Ishikawa (cell line): Measurements from ENCODE around the gene PTPRN2.

ENCODE experiments used
- CEBPB ChIP-seq: IDR thresholded peaks from 2 replicates; pipeline ENCODE4 v1.6.1; 2012
- CREB1 ChIP-seq: IDR thresholded peaks from 2 replicates; pipeline ENCODE4 v1.6.1; 2012; ENCODE audit warnings: low read depth
- EGR1 ChIP-seq: IDR thresholded peaks from 2 replicates; pipeline ENCODE4 v1.6.1; 2012
- EP300 ChIP-seq: IDR thresholded peaks from 2 replicates; pipeline ENCODE4 v1.6.1; 2012; ENCODE audit warnings: borderline replicate concordance
- FOXM1 ChIP-seq: IDR thresholded peaks from 2 replicates; pipeline ENCODE4 v1.6.1; 2012; ENCODE audit warnings: low read depth, borderline replicate concordance
- MAX ChIP-seq: IDR thresholded peaks from 2 replicates; pipeline ENCODE4 v1.6.1; 2012
- NFIC ChIP-seq: IDR thresholded peaks from 2 replicates; pipeline ENCODE4 v1.6.1; 2012
- RAD21 ChIP-seq: IDR thresholded peaks from 2 replicates; pipeline ENCODE4 v1.6.1; 2012; ENCODE audit warnings: low read depth
- REST ChIP-seq: IDR thresholded peaks from 2 replicates; pipeline ENCODE4 v1.6.1; 2012; ENCODE audit warnings: low read depth, mild to moderate bottlenecking
- TAF1 ChIP-seq: IDR thresholded peaks from 2 replicates; pipeline ENCODE4 v1.6.1; 2012; ENCODE audit warnings: low read depth, mild to moderate bottlenecking
- TCF12 ChIP-seq: IDR thresholded peaks from 2 replicates; pipeline ENCODE4 v1.6.1; 2012; ENCODE audit warnings: low read depth
- TEAD4 ChIP-seq: IDR thresholded peaks from 2 replicates; pipeline ENCODE4 v1.6.1; 2012
- USF1 ChIP-seq: IDR thresholded peaks from 2 replicates; pipeline ENCODE4 v1.6.1; 2012
- YY1 ChIP-seq: IDR thresholded peaks from 2 replicates; pipeline ENCODE4 v1.6.1; 2012; ENCODE audit warnings: low read depth
- ZBTB7A ChIP-seq: IDR thresholded peaks from 2 replicates; pipeline ENCODE4 v1.6.1; 2012; ENCODE audit warnings: low read depth

Gene PTPRN2

GRCh38 chr7:158295966-158296797 is 291.4 kb downstream of the PTPRN2 start:
- TF ChIP-seq TEAD4, result no peak
- no peak for TF ChIP-seq YY1
- no peak for TF ChIP-seq TCF12
- no peak for TF ChIP-seq EP300
- no peak for TF ChIP-seq TAF1
- TF ChIP-seq ZBTB7A, result no peak
- no peak for TF ChIP-seq CEBPB
- no peak for TF ChIP-seq NFIC
- no peak for TF ChIP-seq FOXM1

- TF ChIP-seq EGR1, result no peak
- TF ChIP-seq NFIC, result no peak
- no peak for TF ChIP-seq REST
- TF ChIP-seq CEBPB, result no peak
These were observed 294.7 kb downstream of the PTPRN2 start for GRCh38 chr7:158292948-158293347.

- TF ChIP-seq USF1 (no peak), NFIC (no peak), EP300 (no peak), YY1 (no peak), CEBPB (no peak), ZBTB7A (no peak), CREB1 (no peak)
These were observed 295.6 kb downstream of the PTPRN2 start for GRCh38 chr7:158291998-158292397.

GRCh38 chr7:158289761-158290523 is 297.7 kb downstream of the PTPRN2 start:
- no peak for TF ChIP-seq REST
- no peak for TF ChIP-seq EP300
- TF ChIP-seq CEBPB, result no peak
- TF ChIP-seq YY1, result no peak
- no peak for TF ChIP-seq FOXM1
- TF ChIP-seq TAF1, result no peak
- TF ChIP-seq NFIC, result no peak
- no peak for TF ChIP-seq CREB1
- no peak for TF ChIP-seq MAX
- TF ChIP-seq TCF12, result no peak
- no peak for TF ChIP-seq USF1
- TF ChIP-seq ZBTB7A, result no peak
- TF ChIP-seq EGR1, result no peak
- no peak for TF ChIP-seq TEAD4
- TF ChIP-seq RAD21, result no peak

- TF ChIP-seq REST, result no peak
- TF ChIP-seq ZBTB7A, result no peak
- no peak for TF ChIP-seq FOXM1
- no peak for TF ChIP-seq EP300
- TF ChIP-seq YY1, result no peak
These were observed 298.4 kb downstream of the PTPRN2 start for GRCh38 chr7:158289231-158289630.
